Measurements from ENCODE around the gene GOLGA7B.

GOLGA7B gene

GRCh38 chr10:97875391-97875790, 25.7 kb downstream of the GOLGA7B start:
- Histone ChIP-seq H3K4me1 (ENCODE audit: control insufficient read depth, low read length) (no peaks in the 10 kb centered on the region), H3K9me2 (replicated peaks; ENCODE audit: control insufficient read depth, low read length) (no peaks in the 10 kb centered on the region), H4K20me1 (ENCODE audit: control insufficient read depth, insufficient read depth, low read depth, low read length) (no peaks in the 10 kb centered on the region), H3K27me3 (ENCODE audit: control insufficient read depth, low read length) (peaks cover 15% of the 10 kb centered on the region), H3K4me2 (ENCODE audit: low read length) (no peak overlapping the region), H3K79me2 (ENCODE audit: control insufficient read depth, low read length) (no peaks in the 10 kb centered on the region), H3K9me3 (ENCODE audit: control insufficient read depth, insufficient read depth, low read length) (no peaks in the 10 kb centered on the region), H3F3A (ENCODE audit: control insufficient read depth, insufficient read depth) (no peaks in the 10 kb centered on the region), H3K4me3 (ENCODE audit: low read length) (no peak overlapping the region), H3K36me3 (ENCODE audit: control insufficient read depth, low read length) (no peaks in the 10 kb centered on the region), H3K27ac (ENCODE audit: low read depth, low read length) (no peak overlapping the region)
- TF ChIP-seq, protein P1, sequence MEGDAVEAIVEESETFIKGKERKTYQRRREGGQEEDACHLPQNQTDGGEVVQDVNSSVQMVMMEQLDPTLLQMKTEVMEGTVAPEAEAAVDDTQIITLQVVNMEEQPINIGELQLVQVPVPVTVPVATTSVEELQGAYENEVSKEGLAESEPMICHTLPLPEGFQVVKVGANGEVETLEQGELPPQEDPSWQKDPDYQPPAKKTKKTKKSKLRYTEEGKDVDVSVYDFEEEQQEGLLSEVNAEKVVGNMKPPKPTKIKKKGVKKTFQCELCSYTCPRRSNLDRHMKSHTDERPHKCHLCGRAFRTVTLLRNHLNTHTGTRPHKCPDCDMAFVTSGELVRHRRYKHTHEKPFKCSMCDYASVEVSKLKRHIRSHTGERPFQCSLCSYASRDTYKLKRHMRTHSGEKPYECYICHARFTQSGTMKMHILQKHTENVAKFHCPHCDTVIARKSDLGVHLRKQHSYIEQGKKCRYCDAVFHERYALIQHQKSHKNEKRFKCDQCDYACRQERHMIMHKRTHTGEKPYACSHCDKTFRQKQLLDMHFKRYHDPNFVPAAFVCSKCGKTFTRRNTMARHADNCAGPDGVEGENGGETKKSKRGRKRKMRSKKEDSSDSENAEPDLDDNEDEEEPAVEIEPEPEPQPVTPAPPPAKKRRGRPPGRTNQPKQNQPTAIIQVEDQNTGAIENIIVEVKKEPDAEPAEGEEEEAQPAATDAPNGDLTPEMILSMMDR (IDR thresholded peaks at IDR 0.05; ENCODE audit: low read depth, low read length, poor library complexity, severe bottlenecking) = no peak
- TF ChIP-seq EZH2phosphoT487 (IDR thresholded peaks at IDR 0.05; ENCODE audit: borderline replicate concordance, low read length) = no peak

DNA sequence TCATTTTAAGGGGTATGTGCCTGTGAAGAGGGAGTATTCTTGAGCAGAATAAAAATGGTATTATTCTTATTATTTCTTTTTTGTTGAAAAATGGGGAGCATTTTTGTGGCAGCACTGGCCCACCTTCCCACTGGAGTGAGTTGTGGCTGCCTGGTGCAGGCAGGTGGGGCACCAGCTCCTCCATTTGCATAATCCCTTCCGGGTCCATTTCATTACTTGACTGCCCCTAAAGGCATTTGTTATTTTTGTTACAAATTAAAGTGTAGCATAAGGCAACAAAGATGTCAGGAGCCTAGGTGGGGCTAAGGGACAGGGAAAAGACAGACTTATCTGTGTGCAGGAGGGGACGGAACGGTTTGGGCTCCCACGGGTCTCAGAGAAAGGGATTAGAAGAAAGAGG, 26.8 kb downstream of the GOLGA7B start:
- Histone ChIP-seq H3K27me3 (ENCODE audit: control insufficient read depth, low read length) (peaks cover 6% of the 10 kb centered on the region), H3K4me3 (ENCODE audit: low read length) (no peak overlapping the region), H3K27ac (ENCODE audit: low read depth, low read length) (no peak overlapping the region), H3K9me3 (ENCODE audit: control insufficient read depth, insufficient read depth, low read length) (no peaks in the 10 kb centered on the region), H3K4me2 (ENCODE audit: low read length) (no peak overlapping the region), H4K20me1 (ENCODE audit: control insufficient read depth, insufficient read depth, low read depth, low read length) (no peaks in the 10 kb centered on the region), H3K4me1 (ENCODE audit: control insufficient read depth, low read length) (no peaks in the 10 kb centered on the region), H3K79me2 (ENCODE audit: control insufficient read depth, low read length) (no peaks in the 10 kb centered on the region), H3K9me2 (replicated peaks; ENCODE audit: control insufficient read depth, low read length) (no peaks in the 10 kb centered on the region), H3F3A (ENCODE audit: control insufficient read depth, insufficient read depth) (no peaks in the 10 kb centered on the region), H3K36me3 (ENCODE audit: control insufficient read depth, low read length) (no peaks in the 10 kb centered on the region)
- TF ChIP-seq, protein P1 (IDR thresholded peaks at IDR 0.05; ENCODE audit: low read depth, low read length, poor library complexity, severe bottlenecking) = no peak
- no peak for TF ChIP-seq EZH2phosphoT487 (IDR thresholded peaks at IDR 0.05; ENCODE audit: borderline replicate concordance, low read length)

DNA sequence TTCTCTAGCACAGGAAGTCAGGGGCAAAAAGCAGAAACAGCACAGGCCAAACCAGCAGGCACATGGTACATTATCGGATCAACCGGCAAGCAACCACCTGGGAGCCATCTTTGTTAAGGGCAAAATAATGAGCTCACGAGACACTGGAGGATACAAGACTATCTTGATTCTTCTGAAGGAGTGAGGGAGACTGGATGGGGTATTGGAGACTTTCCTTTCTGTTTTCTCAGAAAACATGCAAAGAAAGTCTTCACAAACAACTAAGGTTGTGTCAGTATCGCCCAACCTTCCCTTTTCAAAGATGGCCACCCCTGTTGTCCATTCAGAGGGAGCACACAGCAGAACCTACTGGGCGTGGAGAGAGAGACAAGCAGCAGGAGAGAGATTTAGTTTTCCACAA, 29.6 kb downstream of the GOLGA7B start:
- no peaks in the 10 kb centered on the region for H3K9me3 ChIP-seq (ENCODE audit: control insufficient read depth, insufficient read depth, low read length)
- H3K4me3 ChIP-seq (ENCODE audit: low read length) = no peak overlapping the region
- no peaks in the 10 kb centered on the region for H3K27me3 ChIP-seq (ENCODE audit: control insufficient read depth, low read length)
- no peaks in the 10 kb centered on the region for H3F3A ChIP-seq (ENCODE audit: control insufficient read depth, insufficient read depth)
- no peaks in the 10 kb centered on the region for H4K20me1 ChIP-seq (ENCODE audit: control insufficient read depth, insufficient read depth, low read depth, low read length)
- H3K36me3 ChIP-seq (ENCODE audit: control insufficient read depth, low read length) = no peaks in the 10 kb centered on the region
- no peaks in the 10 kb centered on the region for H3K79me2 ChIP-seq (ENCODE audit: control insufficient read depth, low read length)
- no peak for TF ChIP-seq EZH2phosphoT487 (IDR thresholded peaks at IDR 0.05; ENCODE audit: borderline replicate concordance, low read length)
- TF ChIP-seq, protein P1 (IDR thresholded peaks at IDR 0.05; ENCODE audit: low read depth, low read length, poor library complexity, severe bottlenecking) = no peak
- H3K27ac ChIP-seq (ENCODE audit: low read depth, low read length) = no peak overlapping the region
- H3K4me1 ChIP-seq (ENCODE audit: control insufficient read depth, low read length) = no peaks in the 10 kb centered on the region
- no peaks in the 10 kb centered on the region for H3K9me2 ChIP-seq (replicated peaks; ENCODE audit: control insufficient read depth, low read length)
- H3K4me2 ChIP-seq (ENCODE audit: low read length) = no peak overlapping the region

DNA sequence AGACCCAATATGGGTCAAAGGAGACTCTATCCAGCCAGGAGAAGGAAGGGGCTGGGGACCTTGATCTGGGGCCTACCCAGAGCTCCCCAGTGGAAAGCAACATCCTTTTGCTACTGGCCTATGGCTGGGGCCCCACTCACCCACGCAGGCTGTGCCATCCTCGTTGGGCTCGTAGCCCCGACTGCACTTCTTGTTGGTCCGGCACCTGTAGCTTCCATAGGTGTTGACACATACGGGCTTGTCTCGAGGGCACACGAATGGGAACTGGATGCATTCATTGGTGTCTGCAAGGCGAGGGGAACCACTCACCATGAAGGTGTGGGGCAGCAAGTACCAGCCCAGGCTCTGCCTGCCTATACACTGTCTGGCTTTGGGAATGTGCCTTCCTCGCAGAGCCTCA, 30.5 kb downstream of the GOLGA7B start:
- Histone ChIP-seq H3F3A (ENCODE audit: control insufficient read depth, insufficient read depth) (no peaks in the 10 kb centered on the region), H3K27ac (ENCODE audit: low read depth, low read length) (no peak overlapping the region), H3K4me1 (ENCODE audit: control insufficient read depth, low read length) (no peaks in the 10 kb centered on the region), H3K4me2 (ENCODE audit: low read length) (no peak overlapping the region), H4K20me1 (ENCODE audit: control insufficient read depth, insufficient read depth, low read depth, low read length) (no peaks in the 10 kb centered on the region), H3K9me3 (ENCODE audit: control insufficient read depth, insufficient read depth, low read length) (no peaks in the 10 kb centered on the region), H3K79me2 (ENCODE audit: control insufficient read depth, low read length) (no peaks in the 10 kb centered on the region), H3K9me2 (replicated peaks; ENCODE audit: control insufficient read depth, low read length) (no peaks in the 10 kb centered on the region), H3K4me3 (ENCODE audit: low read length) (no peak overlapping the region), H3K27me3 (ENCODE audit: control insufficient read depth, low read length) (no peaks in the 10 kb centered on the region), H3K36me3 (ENCODE audit: control insufficient read depth, low read length) (no peaks in the 10 kb centered on the region)
- TF ChIP-seq EZH2phosphoT487 (IDR thresholded peaks at IDR 0.05; ENCODE audit: borderline replicate concordance, low read length) = no peak
- TF ChIP-seq, protein P1 (IDR thresholded peaks at IDR 0.05; ENCODE audit: low read depth, low read length, poor library complexity, severe bottlenecking) = no peak

Data from DOHH2 (cell line).